Activated naive CD8-positive, alpha-beta T cell treated with anti-CD3 and anti-CD28 coated beads, Interleukin-2, amount 50 U/mL, for 24 hours (primary cell): ENCODE measurements around the gene GRK6.
A peak's percentile ranks its signal among the peaks of the same experiment; 100 is the strongest.

Experiments
- ATAC-seq: fragments of 150-1000 bp; cut with Tn5 transposase; one replicate; pipeline ENCODE4 v1.10.0; 2021
- DNase-seq: peaks from one replicate; pipeline ENCODE4 v3.0.0; 2021
- H3K27ac Mint-ChIP-seq: one replicate; pipeline ENCODE4 v1.8.0; 2021; ENCODE audit warnings: mild to moderate bottlenecking, mixed read lengths
- H3K27me3 Mint-ChIP-seq: one replicate; pipeline ENCODE4 v1.8.0; 2021; ENCODE audit warnings: mixed read lengths
- H3K36me3 Mint-ChIP-seq: one replicate; pipeline ENCODE4 v1.8.0; 2021; ENCODE audit warnings: low read depth, mixed read lengths
- H3K4me1 Mint-ChIP-seq: one replicate; pipeline ENCODE4 v1.8.0; 2021; ENCODE audit warnings: mixed read lengths
- H3K4me3 Mint-ChIP-seq: one replicate; pipeline ENCODE4 v1.8.0; 2021; ENCODE audit warnings: mild to moderate bottlenecking, moderate library complexity, mixed read lengths
- H3K9me3 Mint-ChIP-seq: one replicate; pipeline ENCODE4 v1.8.0; 2021; ENCODE audit warnings: mixed read lengths

GRK6 gene

GRCh38 chr5:177490992-177491391, 64.5 kb downstream of the GRK6 start:
- H3K27me3 Mint-ChIP-seq = no peaks in the 10 kb centered on the region
- ATAC-seq (no peak), DNase-seq (no peak)
- H3K4me3 Mint-ChIP-seq = no peak overlapping the region
- H3K4me1 Mint-ChIP-seq = peaks cover 27% of the 10 kb centered on the region
- no peak overlapping the region for H3K27ac Mint-ChIP-seq
- no peaks in the 10 kb centered on the region for H3K9me3 Mint-ChIP-seq
- H3K36me3 Mint-ChIP-seq = peaks cover 18% of the 10 kb centered on the region

DNA sequence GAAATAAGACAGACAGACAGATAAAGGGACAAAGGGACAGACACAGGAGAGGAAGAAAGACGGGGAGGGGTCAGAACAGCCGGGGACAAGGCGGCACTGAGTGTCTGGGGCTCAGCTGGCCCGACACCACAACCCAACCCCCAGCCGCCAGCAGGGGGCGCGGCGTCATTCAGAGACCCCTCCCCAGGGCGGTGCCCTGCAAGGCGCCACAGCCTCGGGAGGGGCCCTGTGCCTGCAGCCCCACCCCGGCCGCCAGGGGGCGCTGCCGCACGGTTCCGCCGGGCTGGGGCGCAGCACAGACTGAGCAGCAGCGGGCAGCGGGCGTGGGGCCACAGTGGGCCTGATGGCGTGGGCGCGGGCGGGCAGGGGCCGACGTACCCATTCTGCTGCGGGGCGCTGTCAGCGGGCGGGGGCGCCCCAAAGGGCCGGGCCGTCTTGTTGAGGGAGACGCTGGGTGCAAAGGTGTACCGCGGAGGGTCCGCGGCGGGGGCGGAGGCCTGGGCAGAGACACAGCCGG, 65.0 kb downstream of the GRK6 start:
- peaks cover 16% of the 10 kb centered on the region for H3K36me3 Mint-ChIP-seq
- peak; percentile 64 for DNase-seq
- H3K27ac Mint-ChIP-seq = no peak overlapping the region
- no peaks in the 10 kb centered on the region for H3K27me3 Mint-ChIP-seq
- H3K4me3 Mint-ChIP-seq = no peak overlapping the region
- H3K4me1 Mint-ChIP-seq = peaks cover 31% of the 10 kb centered on the region
- H3K9me3 Mint-ChIP-seq = no peaks in the 10 kb centered on the region
- ATAC-seq = peak; percentile 6

- no peak overlapping the region for H3K4me3 Mint-ChIP-seq
- peaks cover 31% of the 10 kb centered on the region for H3K4me1 Mint-ChIP-seq
- H3K9me3 Mint-ChIP-seq = no peaks in the 10 kb centered on the region
- no peak for DNase-seq
- H3K36me3 Mint-ChIP-seq = peaks cover 14% of the 10 kb centered on the region
- no peak for ATAC-seq
- no peak overlapping the region for H3K27ac Mint-ChIP-seq
- H3K27me3 Mint-ChIP-seq = no peaks in the 10 kb centered on the region
Measured at GRCh38 chr5:177491983-177492746, 65.7 kb downstream of the GRK6 start.
